NCI-H1105 (cell line): Measurements from ENCODE around the gene TCF7.
"Not testable (repeated sequence)": the region's sequence is repeated elsewhere in the genome, so short reads cannot be mapped to it uniquely, and the experiment has no call there.

Experiments
- DNase-seq: peaks from one replicate; lab custom pipeline; 2025; lab: John Stamatoyannopoulos, UW

Gene TCF7

DNA sequence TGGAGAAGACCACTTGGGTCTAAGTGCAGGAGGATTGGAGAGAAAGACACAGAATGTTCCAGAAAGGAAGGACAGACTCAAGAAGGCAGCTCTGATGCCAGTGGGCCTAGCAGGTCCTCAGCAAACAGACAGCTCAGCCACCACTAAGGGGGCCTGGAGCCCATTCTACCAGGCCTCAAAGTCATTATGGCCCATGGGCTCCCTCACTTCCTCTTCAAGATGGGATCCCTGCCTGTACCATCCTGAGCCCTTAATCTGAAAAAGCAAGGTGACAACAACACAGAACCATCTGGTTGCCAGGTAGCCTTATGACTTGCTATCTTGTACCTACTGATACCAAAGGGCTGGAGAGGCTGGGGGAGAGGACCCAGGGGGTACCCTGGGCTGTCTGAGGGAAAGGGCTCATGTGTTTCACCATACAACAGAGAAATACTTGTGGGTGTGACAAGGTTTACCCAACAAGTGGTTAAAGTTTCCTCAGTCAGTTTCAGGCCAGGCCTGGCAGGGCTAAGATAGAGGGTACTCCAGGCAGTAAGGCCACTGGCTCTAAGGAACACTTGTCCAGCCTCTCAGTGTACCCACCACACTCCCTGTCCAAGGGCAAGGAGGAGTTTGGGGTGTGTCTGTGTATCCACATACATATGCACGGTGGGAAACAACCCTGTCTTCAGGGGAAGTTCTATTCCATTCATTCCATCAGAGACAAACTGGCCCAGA, 30.7 kb downstream of the TCF7 start:
- no peak for DNase-seq

DNA sequence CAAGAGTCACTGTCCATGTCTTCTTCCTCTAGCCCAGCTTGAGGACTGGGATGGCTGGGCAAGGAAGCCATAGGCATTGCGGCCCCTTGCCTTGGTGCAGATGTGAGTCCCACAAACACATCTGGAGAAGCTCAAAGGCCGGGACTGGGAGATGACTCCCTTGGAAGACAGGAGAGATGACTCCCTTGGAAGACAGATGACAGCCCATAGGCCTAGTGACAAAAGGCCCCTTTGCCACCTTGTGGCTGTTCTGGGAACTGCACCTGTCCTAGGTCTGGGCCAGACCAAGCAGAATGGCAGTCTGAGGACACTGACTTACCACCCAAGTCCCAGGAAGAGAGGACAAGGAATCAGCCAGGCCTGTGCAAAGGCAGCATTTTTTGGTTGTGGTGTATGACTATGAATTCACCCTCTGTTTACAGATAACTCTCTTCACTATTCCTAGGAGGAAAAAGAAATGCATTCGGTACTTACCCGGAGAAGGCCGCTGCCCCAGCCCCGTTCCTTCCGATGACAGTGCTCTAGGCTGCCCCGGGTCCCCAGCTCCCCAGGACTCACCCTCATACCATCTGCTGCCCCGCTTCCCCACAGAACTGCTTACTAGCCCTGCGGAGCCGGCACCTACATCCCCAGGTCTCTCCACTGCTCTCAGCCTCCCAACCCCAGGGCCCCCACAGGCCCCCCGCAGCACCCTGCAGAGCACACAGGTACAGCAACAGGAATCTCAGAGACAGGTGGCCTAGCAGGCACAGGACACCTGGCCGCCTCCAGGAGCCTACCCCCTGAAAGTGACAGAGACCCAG, 31.5 kb downstream of the TCF7 start:
- DNase-seq: peak; percentile 13

DNA sequence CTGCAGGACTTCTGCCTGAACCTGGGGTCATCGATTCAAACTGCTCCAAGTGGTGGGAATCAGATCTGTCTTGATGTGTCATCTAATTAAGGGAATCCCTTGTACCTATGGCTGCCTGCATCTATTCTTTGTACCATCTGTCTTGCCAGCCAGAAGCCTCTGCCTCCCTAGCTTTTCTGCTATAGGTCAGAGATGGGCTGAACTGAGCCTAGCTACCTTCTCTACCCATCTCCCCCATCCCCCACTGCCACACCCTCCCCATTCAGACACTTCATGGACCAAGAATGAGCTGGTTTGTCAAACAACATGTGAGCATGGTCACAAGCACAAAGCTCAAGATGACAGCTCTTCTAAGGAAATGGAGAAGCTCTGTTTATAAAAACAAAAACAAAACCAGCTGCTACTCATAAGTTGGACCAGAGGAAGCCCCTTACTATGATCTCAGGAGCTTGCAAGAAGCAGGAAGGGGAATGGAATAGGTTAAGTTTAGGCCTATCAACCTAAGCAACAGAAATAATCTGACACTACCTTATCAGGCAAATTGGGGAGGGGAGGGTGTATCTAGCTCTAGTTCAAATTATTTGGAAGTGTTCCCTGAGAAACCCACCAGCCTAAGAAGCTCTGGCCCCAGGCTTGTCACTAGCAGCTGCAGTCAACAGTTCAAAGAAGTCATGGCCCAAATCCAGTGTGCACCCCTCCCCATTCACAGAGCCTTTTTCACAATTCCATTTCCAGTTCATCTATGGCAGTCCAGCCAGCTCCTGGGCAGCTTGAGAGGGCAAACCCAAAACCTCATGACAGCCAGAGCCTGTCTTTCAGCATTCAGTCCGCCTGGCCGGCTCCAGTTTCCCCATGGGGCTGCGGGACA, 32.4 kb downstream of the TCF7 start:
- DNase-seq: no peak

DNA sequence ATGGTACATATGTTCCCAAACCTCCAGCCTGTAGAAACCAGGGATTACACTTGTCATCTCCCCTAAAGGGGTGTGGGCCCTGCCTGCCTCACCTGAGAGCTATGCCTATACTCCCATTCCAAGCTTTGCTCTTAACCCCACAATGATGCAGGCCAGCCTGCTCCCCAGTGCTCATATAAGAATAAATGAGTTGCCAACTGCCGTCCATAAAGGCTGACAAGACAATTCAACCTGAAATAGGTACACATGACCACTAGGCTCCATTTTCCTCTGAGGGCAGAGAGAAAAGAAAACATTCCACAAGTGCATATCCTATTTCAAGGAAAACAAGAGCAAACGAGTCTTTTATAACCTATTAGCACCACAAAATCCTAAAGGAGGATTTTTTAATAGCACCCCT, 33.8 kb downstream of the TCF7 start:
- no peak for DNase-seq

DNA sequence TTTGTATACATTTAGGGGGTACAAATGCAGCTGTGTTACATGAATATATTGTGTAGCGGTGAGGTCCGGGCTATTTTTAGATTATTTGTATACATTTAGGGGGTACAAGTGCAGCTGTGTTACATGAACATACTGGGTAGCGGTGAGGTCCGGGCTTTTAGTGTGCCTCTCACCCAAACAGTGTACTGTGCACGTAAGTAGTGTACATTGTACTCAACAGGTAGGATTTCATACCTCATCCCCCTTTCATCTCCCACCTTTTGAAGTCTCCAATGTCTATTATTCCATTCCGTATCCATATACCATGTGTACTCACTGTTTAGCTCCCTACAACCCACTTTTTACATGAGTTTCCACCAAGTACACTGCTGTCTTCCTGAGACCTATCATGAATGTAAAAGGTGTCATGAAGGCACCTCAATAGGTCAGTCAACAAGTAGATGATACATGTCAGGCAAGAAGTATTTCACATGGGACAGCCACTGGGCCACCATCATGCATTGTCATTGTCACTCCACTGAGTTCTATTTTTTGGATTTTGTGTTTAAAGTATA, 34.6 kb downstream of the TCF7 start:
- DNase-seq: no peak

DNA sequence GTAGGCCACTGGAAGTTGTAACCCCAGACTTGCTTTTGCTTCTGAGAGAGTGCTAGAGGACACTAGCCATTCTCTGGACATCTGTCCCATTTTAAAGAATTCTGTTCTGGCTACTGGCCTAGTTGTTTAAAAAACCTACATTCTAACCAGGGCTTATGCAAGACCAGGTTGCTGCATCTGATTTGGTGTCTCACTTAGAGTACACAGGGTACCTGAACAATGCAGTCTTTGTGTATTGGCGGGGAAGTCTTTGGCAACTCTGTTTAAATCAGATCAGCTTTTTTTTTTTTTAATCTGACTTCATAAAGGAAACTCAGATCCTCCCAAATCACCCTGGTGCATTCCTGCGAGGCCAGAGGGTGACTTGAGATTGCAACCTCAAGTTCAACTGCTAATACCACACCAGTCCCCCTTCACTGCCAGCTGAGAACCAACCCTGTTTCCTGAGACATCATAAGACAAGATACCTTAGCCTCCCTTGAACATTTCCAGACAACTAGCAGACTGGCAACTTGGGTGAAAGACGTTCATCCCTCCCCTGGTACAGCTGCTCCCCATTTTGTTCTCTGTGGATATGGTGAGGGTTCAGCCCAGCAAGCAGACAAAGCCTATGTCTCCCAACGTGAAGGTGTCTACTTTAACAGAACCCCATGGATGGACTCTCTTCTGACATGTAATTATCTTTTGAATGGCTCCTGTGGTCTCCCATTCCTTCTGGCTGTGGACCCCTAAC, 35.3 kb downstream of the TCF7 start:
- no peak for DNase-seq

DNA sequence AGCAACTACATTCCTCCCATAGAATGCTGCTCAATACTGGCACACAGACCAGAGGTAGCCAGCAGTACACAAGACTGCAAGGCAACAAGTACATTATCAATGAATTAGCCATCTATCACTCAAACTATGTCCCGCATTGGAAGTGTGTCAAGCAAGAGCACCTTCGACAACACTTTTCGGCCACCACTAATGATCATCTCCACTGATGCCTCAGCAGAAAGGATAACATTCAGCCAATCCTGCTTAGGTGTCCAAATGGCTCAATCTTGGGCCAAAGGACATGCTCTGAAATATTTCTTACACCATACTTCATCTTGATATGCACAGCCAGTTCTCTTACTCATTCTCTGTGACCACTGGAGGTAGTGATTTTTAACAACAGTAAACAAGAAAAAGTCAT, 37.2 kb downstream of the TCF7 start:
- no peak for DNase-seq

DNA sequence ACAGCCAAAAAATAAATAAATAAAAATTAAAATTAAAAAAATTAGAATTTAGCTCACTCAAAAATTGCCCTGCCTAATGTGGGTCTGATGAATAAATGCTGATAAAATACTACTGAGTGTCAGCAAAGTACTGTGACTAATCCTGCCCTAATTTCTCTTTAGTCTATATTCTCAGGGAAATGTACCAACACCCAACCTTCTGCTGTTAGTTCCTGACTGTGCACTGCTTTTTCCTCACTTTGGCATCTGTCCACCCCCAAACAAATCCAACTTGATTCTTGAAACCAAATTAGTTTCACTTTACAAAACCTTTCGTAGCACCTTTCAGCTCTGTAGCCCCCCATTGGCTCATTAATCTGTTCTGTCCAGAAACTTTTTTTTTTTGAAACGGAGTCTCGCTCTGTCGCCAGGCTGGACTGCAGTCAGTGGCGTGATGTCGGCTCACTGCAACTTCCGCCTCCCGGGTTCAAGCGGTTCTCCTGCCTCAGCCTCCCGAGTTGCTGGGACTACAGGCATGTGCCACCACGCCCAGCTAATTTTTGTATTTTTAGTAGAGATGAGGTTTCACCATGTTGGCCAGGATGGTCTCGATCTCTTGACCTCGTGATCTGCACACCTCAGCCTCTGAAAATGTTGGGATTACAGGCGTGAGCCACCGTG, 37.8 kb downstream of the TCF7 start:
- DNase-seq: not testable (repeated sequence)

DNA sequence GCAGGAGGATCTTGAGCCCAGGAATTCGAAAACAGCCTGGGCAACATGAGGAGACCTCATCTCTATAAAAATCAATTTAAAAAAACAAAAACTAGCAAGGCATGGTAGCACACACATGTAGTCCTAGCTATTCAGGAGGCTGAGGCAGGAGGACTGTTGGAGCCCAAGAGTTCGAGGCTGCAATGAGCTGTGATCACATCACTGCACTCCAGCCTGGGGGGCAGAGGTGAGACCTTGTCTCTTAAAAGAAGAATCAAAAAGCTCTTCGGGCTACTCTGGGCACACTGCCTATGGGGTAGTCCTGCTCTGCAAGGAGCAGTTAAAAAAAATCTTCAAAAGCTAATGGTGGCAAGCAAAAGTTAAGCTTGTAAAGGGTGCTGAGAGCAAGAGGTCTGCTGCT, 38.8 kb downstream of the TCF7 start:
- DNase-seq: no peak

DNA sequence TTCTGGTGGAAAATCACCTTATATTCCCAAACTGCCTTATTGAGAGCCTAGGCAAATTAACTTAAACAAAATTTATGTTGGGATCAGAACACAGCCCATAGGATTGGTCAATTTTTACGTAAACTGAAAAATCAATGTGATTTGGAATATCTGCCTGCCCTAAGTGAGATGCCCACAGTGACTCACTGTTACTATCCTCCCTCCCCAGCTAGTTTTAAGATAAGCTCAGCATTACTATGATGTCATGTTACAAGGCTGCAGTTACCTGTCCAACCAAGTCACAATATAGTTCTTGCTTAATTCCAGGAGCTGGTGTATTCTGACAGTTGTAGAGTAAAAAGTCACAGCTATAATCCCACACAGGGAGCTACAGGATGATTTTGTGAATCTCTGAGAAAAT, 39.2 kb downstream of the TCF7 start:
- no peak for DNase-seq

DNA sequence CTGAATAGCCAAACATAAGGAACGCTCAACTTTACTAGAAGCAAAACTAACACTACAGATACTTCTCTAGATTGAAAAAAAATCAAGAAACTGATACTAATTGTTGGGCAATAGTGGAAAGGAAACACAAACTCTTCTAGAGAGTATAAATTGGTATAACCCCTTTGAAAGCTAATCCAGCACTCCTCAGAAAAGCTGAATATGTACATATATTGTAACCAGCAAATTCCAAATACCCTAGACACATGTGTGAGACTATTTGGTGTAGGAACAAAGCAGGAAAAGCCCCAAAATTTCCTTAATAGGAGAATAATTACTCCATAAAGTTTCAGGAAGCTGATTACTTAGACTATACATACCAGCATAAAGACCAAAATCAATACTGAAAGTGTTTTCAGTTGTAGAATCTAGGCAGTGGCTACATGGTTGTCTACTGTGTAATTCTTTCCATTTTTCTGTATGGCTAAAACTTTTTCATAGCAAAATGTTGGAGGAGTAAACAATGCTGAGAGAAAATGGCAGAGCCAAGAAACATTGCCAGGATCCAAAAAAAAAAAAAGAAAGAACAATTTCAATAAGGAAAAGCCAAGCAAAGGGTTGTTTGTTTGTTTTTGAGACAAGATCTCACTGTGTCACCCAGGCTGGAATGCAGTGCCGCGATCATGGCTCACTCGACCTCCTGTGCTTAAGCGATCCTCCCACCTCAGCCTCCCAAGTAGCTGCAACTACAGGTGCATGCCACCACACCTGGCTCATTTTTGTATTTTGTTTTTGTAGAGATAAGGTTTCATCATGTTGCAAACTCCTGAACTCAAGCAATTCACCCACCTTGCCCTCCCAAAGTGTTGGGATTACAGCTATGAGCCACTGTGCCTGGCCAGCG, 47.3 kb downstream of the TCF7 start:
- no peak for DNase-seq

DNA sequence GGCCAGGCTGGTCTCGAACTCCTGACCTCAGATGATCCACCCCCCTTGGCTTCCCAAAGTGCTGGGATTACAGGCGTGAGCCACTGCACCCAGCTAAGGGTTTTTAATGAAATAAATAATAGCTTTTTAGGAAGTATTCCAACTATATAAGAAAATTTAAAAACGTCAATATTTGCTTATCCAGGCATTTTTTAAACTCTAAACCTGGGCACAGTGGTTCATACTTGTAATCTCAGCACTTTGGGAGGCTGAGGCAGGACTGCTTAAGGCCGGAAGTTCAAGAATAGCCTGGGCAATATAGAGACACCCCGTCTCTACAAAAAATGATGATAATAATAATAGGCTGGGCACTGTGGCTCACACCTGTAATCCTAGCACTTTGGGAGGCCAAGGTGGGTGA, 48.1 kb downstream of the TCF7 start:
- DNase-seq: no peak

DNA sequence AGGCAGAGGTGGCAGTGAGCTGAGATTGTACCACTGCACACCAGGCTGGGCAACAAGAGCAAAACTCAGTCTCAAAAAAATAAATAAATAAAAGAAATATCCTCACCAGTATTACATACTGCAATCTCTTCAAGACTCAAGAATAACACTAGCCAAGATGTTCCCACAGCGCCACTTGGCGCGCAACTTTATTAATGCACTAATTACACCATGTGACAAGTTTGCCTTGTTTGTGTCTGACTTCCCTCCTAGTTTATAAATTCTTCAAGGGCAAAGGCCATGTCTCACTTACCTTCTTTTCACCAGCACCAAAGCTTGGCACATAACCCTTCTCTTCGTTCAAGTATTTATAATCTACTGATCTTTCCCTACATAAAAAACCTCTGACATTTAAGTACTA, 57.5 kb downstream of the TCF7 start:
- DNase-seq: no peak

DNA sequence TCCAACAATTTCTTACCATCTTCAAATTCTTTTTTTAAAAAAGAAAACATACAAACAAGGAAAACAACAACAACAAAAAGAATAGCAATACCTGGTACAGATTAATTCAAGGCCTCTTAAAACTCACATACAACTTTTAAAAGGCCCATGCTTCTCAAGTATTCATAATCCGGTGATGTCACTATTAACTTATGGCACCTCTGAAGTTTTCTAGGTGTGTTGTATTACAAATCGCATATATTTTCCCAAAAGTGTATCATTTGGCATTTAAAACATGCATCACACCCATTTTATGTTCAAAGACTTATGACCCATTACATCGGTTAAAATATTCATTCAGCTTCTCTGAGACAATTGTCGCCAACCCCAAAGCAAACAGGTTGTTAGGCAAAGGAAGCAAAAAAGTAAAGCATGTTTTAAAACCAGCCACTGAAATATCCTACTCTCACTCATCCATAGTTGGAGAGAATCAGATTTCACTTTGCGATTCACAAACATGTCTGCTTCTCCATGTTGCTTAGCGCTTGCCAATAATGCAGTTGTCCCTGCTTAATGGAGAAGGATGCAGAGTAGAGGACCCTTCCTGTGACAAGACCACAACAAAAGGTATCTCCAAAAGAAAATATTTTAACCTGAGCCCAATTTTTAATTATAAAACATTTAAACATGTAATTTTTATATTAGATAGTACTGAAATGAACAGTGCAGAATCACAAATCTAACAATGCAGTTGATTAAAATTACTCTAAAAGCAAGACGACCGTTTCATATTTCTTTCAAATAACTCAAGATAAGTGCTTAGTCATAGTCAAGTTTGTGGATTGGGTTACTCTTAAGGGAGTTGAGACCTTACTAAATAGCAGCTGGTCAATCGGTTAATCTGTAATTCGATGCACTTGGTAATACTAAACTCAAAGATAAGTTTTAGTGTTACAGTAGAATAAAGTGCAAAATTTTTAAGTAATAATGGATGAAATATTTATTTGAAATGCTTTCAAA, 60.7 kb downstream of the TCF7 start:
- DNase-seq: peak; percentile 0

DNA sequence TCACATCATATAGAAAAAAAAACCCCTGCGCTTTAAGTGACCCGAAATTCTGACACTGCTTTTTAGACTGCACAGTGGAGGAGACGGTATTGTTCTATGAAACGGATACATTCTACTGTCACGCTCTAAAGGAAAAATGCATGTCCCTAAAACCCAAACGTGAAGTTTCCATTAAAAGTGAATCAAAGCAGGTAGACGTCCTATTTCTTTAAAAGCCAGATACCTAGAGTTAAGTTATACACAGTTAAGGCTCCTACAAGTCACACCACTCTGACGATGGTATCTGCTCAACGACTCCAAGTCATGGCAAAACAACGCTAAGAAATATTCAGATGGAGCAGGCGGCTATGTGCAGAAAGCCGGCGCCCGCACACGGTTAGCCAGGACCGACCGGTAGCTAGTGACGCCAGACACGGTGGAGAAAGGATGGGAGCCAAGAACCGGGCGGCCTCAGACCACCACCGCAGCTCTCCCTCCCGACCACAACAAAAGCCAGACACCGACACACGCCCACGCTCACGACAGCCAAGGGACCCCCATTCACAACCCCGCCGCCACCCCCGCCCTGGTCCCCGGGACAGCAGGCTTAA, 61.5 kb downstream of the TCF7 start:
- no peak for DNase-seq

DNA sequence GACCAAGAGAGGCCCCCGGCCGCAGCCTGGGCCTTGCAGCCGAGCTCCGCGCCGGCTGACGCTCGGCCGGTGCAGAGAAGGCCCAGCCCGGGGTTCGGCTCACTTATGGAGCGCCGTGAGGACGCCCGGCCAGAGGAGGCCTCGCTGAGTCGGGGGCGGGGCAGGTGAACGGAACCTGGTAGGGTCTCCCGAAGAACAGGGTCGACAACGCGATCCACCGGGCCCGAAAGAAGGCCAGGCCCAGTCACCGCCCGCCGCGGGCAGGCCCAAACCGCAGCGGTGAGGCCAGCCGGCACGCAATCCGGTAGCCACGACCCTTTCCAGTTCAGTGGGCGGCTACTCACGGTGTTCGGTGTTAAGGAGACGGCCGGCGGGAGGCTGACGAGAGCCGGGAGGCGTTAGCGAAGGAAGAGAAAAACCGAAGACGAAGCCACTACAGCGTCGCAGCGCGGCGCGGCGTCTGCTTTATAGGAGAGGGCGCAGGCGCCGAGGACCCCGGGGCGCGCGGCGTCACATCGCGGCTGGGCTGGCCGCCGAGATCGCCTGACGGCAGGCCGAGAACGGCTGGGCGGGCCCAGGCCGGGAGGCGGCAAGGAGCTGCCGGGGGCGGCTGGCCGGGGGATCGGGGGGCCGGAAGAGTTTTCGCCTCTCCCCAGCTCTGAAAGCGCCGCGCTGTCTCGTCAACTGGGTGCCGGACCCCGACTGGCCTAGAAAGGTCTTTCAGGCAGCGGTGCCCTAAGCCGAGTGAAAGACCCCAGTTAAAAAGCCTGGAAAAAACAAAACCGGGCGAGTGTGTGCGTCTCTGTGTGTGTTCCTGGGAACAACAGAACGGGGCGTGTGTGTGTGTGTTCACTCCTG, 62.3 kb downstream of the TCF7 start, which contains the start of gene SKP1:
Gene SKP1 (minus strand): TSS at position 440 of the 858 bp plus-strand sequence. CDS start 2,928 bp downstream, outside the sequence.
- DNase-seq: peak; percentile 46

DNA sequence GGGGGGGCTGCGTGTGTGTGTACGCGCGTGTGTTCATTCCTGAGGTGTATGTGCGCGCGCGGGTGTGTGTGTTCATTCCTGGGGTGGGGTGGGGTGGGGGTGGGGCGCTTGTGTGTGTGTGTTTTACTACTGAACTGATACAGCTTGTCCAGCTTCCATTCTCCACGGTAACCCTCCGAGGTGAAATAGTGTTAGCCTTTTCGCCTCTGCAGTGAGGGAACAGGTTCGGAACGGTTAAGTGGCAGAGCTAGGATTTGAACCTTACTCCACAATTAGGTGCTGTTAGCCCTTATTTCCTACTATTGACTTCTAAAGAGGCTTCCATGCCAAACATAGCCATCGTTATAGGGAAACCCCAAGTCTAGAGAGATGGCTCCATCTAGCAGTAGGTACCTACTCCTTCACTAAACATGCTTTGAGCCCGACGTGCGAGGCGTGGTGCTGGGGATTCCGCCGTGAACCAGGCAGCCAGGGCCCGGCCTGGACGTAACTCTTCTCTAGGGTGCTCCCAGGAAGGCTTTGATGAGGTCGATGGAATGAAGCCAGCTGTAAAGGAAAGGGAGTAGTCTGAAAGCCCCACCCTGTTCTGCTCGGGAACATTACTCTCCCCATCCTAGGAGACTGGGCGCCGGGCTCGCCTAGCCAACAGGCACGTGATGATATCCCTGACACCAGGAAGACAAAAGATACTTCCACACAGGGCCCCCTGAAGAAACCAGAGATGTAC, 63.1 kb downstream of the TCF7 start:
- peak; percentile 1 for DNase-seq
